Psoas muscle (tissue), 8 donors: Measurements from ENCODE around the gene EDDM3A. TPM values are rescaled to one million over a fixed set of nuclear protein-coding genes. Genes with fewer than 3 reads are reported as not detected.
"Not testable (repeated sequence)": the region's sequence is repeated elsewhere in the genome, so short reads cannot be mapped to it uniquely, and the experiment has no call there.

Experiments
- ATAC-seq, 4 donors: fragments of 200-7000 bp; cut with Tn5 transposase; one replicate each; pipeline ENCODE4 v1.9.1; 2020; ENCODE audit warnings: moderate library complexity in 3 of 4, mild to moderate bottlenecking in 2 of 4
- DNase-seq, 2 donors: peaks; one replicate each; pipeline ENCODE4 v3.0.0-alpha.2; 2020
- H3K27ac ChIP-seq: fragments of 200-600 bp; one replicate; pipeline ENCODE4 v1.8.0; 2022
- H3K27me3 ChIP-seq, 3 donors: fragments of 200-600 bp in 1 of 3; one replicate each; pipeline versions ENCODE4 v1.6.1 to v1.8.0; 2013 to 2022; ENCODE audit warnings: low read length in 2 of 3, mild to moderate bottlenecking in 2 of 3, moderate library complexity in 1 of 3; ENCODE audit not compliant: insufficient read depth in 3 of 3
- H3K36me3 ChIP-seq, 2 donors: fragments of 200-600 bp in 1 of 2; one replicate each; pipeline versions ENCODE4 v1.6.1 to v1.8.0; 2013 to 2022; ENCODE audit warnings: low read depth in 1 of 2, mild to moderate bottlenecking in 1 of 2, moderate library complexity in 1 of 2; ENCODE audit not compliant: insufficient read depth in 1 of 2
- H3K4me1 ChIP-seq: fragments of 200-600 bp; one replicate; pipeline ENCODE4 v1.8.0; 2022
- H3K4me3 ChIP-seq: fragments of 200-600 bp; one replicate; pipeline ENCODE4 v1.8.0; 2022; ENCODE audit warnings: mild to moderate bottlenecking
- H3K9me3 ChIP-seq: fragments of 200-600 bp; one replicate; pipeline ENCODE4 v1.8.0; 2022
- WGBS, 3 donors: extraction: QIAGEN DNeasy Blood & Tissue Kit; methylation state at CpG; one replicate each; pipeline versions ENCODE4 v1.1.6 to v1.1.7; 2013; 5-methylcytosine and 5-hydroxymethylcytosine counted together
- intact Hi-C, 2 donors: fragments of 100-400 bp; cut with DNase I; formaldehyde crosslinking; loops; one replicate each; pipeline versions ENCODE4 v1.11.0 to v1.14.2; 2022
- polyA plus RNA-seq, 3 donors: library from polyadenylated mRNA; stranded (reverse); fragments of 200-250 nt; gene quantifications; one replicate each; pipeline ENCODE4 v1.2.3, GENCODE V29; 2013
- total RNA-seq, 4 donors: library from RNA; stranded (reverse); fragmentation: NEBNext Ultra II Directional in 2 of 4; extraction: Animal tissue kit (Norgen Biotek cat#: 25700) in 2 of 4; gene quantifications; one replicate each; pipeline versions ENCODE4 v1.2.1 to v1.2.4, GENCODE V29; 2021 to 2023
- TF ChIP-seq, protein P1 (sequence below): fragments of 200-600 bp; IDR thresholded peaks from one replicate; pipeline ENCODE4 v1.8.0; 2022; ENCODE audit warnings: antibody characterized with exemption
- donor health status: healthy with polysubstance abuse.
- donor health status: DM: no; HTN: no; CAD: no; lungs with moderate emphysema.
- donor health status: Bipolar disorder and iron deficiency.
- donor health status: healthy.
- donor health status: DM: yes; HTN: yes; CAD: no.
- donor health status: DM: no; HTN: no; CAD: no.
- donor health status: DM: no; HTN: no; CAD: no.
- donor health status: DM: yes; HTN: yes; CAD: no.

The EDDM3A gene
- total and polyA plus RNA-seq, 7 donors: 0.03 TPM; not detected in 6

GRCh38 chr14:20720741-20721140, 24.9 kb upstream of the EDDM3A start:
- Histone ChIP-seq H3K9me3 (no peaks in the 10 kb centered on the region), H3K4me3 (no peak overlapping the region), H3K4me1 (no peaks in the 10 kb centered on the region), H3K27ac (no peak overlapping the region), H3K27me3 (peaks cover 0 to 24% (median 2%) of the 10 kb centered on the region in 3 donors), H3K36me3 (no peaks in the 10 kb centered on the region)
- intact Hi-C loops: no loop called here
- DNase-seq: no peak
- TF ChIP-seq, protein P1, sequence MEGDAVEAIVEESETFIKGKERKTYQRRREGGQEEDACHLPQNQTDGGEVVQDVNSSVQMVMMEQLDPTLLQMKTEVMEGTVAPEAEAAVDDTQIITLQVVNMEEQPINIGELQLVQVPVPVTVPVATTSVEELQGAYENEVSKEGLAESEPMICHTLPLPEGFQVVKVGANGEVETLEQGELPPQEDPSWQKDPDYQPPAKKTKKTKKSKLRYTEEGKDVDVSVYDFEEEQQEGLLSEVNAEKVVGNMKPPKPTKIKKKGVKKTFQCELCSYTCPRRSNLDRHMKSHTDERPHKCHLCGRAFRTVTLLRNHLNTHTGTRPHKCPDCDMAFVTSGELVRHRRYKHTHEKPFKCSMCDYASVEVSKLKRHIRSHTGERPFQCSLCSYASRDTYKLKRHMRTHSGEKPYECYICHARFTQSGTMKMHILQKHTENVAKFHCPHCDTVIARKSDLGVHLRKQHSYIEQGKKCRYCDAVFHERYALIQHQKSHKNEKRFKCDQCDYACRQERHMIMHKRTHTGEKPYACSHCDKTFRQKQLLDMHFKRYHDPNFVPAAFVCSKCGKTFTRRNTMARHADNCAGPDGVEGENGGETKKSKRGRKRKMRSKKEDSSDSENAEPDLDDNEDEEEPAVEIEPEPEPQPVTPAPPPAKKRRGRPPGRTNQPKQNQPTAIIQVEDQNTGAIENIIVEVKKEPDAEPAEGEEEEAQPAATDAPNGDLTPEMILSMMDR: no peak
- no peak for ATAC-seq
- WGBS, 3 donors: 64 to 72% (median 70%) methylated on average over 6 of the region's 6 CpGs

- no peak for ATAC-seq
- intact Hi-C loops: no loop called here
- H3K4me3 ChIP-seq: no peak overlapping the region
Observed at GRCh38 chr14:20722016-20722415, 23.7 kb upstream of the EDDM3A start.

DNA sequence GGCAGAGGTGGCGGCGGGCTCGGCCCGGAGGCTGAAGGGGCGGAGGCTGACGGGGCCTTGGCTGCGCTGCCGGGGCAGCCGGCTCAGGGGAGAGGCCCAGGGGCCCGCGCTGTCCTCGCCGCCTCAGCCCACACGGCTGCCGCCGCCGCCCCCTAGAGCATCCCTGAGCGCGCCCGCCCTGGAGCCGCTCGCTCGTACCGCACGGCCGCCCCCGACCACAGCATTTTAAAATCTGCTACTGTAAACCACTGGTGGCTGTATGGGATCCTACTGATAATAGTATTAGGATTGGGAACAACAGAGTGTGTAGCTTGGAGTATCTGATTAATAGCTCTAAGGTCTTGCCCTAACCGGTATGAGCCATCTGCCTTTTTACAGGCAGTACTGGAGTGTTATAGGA, 22.2 kb upstream of the EDDM3A start:
- DNase-seq (no peak), ATAC-seq (no peak)
- peaks cover 0 to 31% (median 2%) of the 10 kb centered on the region in 3 donors for H3K27me3 ChIP-seq
- H3K36me3 ChIP-seq: no peaks in the 10 kb centered on the region
- intact Hi-C loops: no loop called here
- no peaks in the 10 kb centered on the region for H3K4me1 ChIP-seq
- H3K9me3 ChIP-seq: no peaks in the 10 kb centered on the region
- H3K27ac ChIP-seq: no peak overlapping the region
- TF ChIP-seq, protein P1: no peak
- 22 to 30% (median 30%) methylated on average over 17 to 28 of the region's 28 CpGs for WGBS, 3 donors
- H3K4me3 ChIP-seq: no peak overlapping the region

More at GRCh38 chr14:20722016-20722415, 23.7 kb upstream of the EDDM3A start:
- H3K4me1 ChIP-seq: no peaks in the 10 kb centered on the region
- H3K27ac ChIP-seq: no peak overlapping the region
- no peak for DNase-seq
- H3K27me3 ChIP-seq: peaks cover 0 to 31% (median 2%) of the 10 kb centered on the region in 3 donors
- H3K9me3 ChIP-seq: no peaks in the 10 kb centered on the region
- TF ChIP-seq, protein P1: no peak
- no peaks in the 10 kb centered on the region for H3K36me3 ChIP-seq
- 87 to 92% (median 89%) methylated on average over 12 of the region's 12 CpGs for WGBS, 3 donors

DNA sequence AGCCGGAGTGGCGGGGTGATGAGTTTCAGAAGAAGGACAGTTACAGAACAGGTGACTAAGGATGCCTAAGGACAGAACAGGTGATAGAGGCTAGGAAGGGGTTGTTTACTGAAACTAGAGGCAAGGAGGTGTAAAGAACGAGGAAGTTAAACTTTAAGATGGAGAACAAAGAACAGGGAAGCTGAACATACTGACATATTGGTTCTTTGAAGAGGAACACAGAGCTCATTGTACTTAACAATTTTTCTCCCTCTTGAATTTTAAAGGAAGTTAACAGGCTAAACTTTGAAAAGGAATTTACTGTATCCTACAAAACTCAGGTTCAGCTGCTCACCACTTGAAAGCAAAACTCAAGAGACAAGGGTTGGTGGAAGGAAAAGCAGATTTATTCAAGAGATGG, 19.6 kb upstream of the EDDM3A start:
- not testable (repeated sequence) for ATAC-seq

DNA sequence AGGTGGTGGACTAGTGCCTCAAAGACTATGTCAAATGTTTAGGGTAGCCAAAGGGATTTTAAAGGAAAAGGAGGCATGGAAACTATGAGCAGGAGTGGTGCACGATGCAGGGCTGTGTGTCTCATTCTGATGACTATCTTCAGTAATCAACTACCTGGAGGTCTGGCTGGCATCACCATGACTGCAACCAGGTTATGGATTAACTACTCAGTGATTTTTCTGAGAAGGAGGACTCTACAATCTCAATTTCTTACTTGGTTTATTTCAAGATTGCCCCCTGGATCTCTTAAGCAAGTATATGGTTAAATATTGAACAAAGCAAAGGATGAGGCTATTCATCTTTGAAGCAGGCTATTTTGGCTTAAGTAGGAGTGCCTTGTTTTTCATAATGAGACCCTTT, 19.2 kb upstream of the EDDM3A start:
- H3K4me1 ChIP-seq: no peaks in the 10 kb centered on the region
- no peaks in the 10 kb centered on the region for H3K9me3 ChIP-seq
- DNase-seq: no peak
- no peak overlapping the region for H3K27ac ChIP-seq
- ATAC-seq: no peak
- TF ChIP-seq, protein P1: no peak
- intact Hi-C loops: no loop called here
- no peaks in the 10 kb centered on the region for H3K36me3 ChIP-seq
- no peak overlapping the region for H3K4me3 ChIP-seq
- 74 to 86% (median 83%) methylated on average over 1 of the region's 1 CpG for WGBS, 3 donors
- peaks cover 0 to 31% (median 2%) of the 10 kb centered on the region in 3 donors for H3K27me3 ChIP-seq

More for the DNA sequence above, 19.6 kb upstream of the EDDM3A start:
- 82 to 86% (median 85%) methylated on average over 3 of the region's 3 CpGs for WGBS, 3 donors
- peaks cover 0 to 31% (median 2%) of the 10 kb centered on the region in 3 donors for H3K27me3 ChIP-seq
- H3K9me3 ChIP-seq, H3K4me1 ChIP-seq, H3K27ac ChIP-seq, intact Hi-C loops, H3K4me3 ChIP-seq, H3K36me3 ChIP-seq, DNase-seq: not testable (repeated sequence)
